Measurements from ENCODE around the gene GPX8.
A peak's percentile ranks its signal among the peaks of the same experiment; 100 is the strongest.

GPX8 gene

GRCh38 chr5:55173687-55174230 is 13.8 kb downstream of the GPX8 start:
- Histone ChIP-seq H3K4me1 (ENCODE audit: insufficient read depth, low read length) (0 out of 2 replicates have a peak, but pooled peaks cover 3% of the 10 kb centered on the region), H3K9me3 (ENCODE audit: insufficient read depth, low read depth, low read length) (no peaks in the 10 kb centered on the region), H3K27me3 (ENCODE audit: insufficient read depth, low read length) (peaks cover 83% of the 10 kb centered on the region), H3K9ac (ENCODE audit: low read depth, low read length) (no peak overlapping the region), H3K27ac (ENCODE audit: low read depth, low read length) (no peak overlapping the region), H3K36me3 (ENCODE audit: insufficient read depth, low read length) (no peaks in the 10 kb centered on the region), H3K4me3 (ENCODE audit: low read length) (peak overlapping the region; percentile 49)
- 4% methylated on average over 8 of the region's 8 CpGs for WGBS

GRCh38 chr5:55175781-55176175 is 15.8 kb downstream of the GPX8 start:
- H3K4me3 ChIP-seq (ENCODE audit: low read length), result peak overlapping the region; percentile 46

GRCh38 chr5:55176176-55176818 is 16.3 kb downstream of the GPX8 start:
- Histone ChIP-seq H3K9me3 (ENCODE audit: insufficient read depth, low read depth, low read length) (no peaks in the 10 kb centered on the region), H3K9ac (ENCODE audit: low read depth, low read length) (no peak overlapping the region), H3K27ac (ENCODE audit: low read depth, low read length) (no peak overlapping the region), H3K4me3 (ENCODE audit: low read length) (peak overlapping the region; percentile 46), H3K27me3 (ENCODE audit: insufficient read depth, low read length) (peaks cover 97% of the 10 kb centered on the region), H3K4me1 (ENCODE audit: insufficient read depth, low read length) (0 out of 2 replicates have a peak, but pooled peaks cover 3% of the 10 kb centered on the region), H3K36me3 (ENCODE audit: insufficient read depth, low read length) (no peaks in the 10 kb centered on the region)
- WGBS, result under 1% methylated on average over 44 of the region's 44 CpGs

More at GRCh38 chr5:55175781-55176175, 15.8 kb downstream of the GPX8 start:
- Histone ChIP-seq H3K36me3 (ENCODE audit: insufficient read depth, low read length) (no peaks in the 10 kb centered on the region), H3K9ac (ENCODE audit: low read depth, low read length) (no peak overlapping the region), H3K27me3 (ENCODE audit: insufficient read depth, low read length) (peaks cover 95% of the 10 kb centered on the region), H3K4me1 (ENCODE audit: insufficient read depth, low read length) (0 out of 2 replicates have a peak, but pooled peaks cover 3% of the 10 kb centered on the region), H3K27ac (ENCODE audit: low read depth, low read length) (no peak overlapping the region), H3K9me3 (ENCODE audit: insufficient read depth, low read depth, low read length) (no peaks in the 10 kb centered on the region)
- WGBS, result 1% methylated on average over 6 of the region's 7 CpGs

GRCh38 chr5:55177078-55177477 is 17.1 kb downstream of the GPX8 start:
- Histone ChIP-seq H3K27ac (ENCODE audit: low read depth, low read length) (no peak overlapping the region), H3K4me3 (ENCODE audit: low read length) (peak overlapping the region; percentile 46), H3K36me3 (ENCODE audit: insufficient read depth, low read length) (no peaks in the 10 kb centered on the region), H3K9me3 (ENCODE audit: insufficient read depth, low read depth, low read length) (no peaks in the 10 kb centered on the region), H3K4me1 (ENCODE audit: insufficient read depth, low read length) (0 out of 2 replicates have a peak, but pooled peaks cover 3% of the 10 kb centered on the region), H3K27me3 (ENCODE audit: insufficient read depth, low read length) (peaks cover 98% of the 10 kb centered on the region), H3K9ac (ENCODE audit: low read depth, low read length) (no peak overlapping the region)
- WGBS, result 10% methylated on average over 2 of the region's 2 CpGs

GRCh38 chr5:55180016-55180415 is 20.0 kb downstream of the GPX8 start:
- Histone ChIP-seq H3K9ac (ENCODE audit: low read depth, low read length) (no peak overlapping the region), H3K27me3 (ENCODE audit: insufficient read depth, low read length) (peaks cover 91% of the 10 kb centered on the region), H3K36me3 (ENCODE audit: insufficient read depth, low read length) (no peaks in the 10 kb centered on the region), H3K9me3 (ENCODE audit: insufficient read depth, low read depth, low read length) (no peaks in the 10 kb centered on the region), H3K27ac (ENCODE audit: low read depth, low read length) (no peak overlapping the region), H3K4me1 (ENCODE audit: insufficient read depth, low read length) (0 out of 2 replicates have a peak, but pooled peaks cover 3% of the 10 kb centered on the region), H3K4me3 (ENCODE audit: low read length) (no peak overlapping the region)
- WGBS, result 50% methylated on average over 1 of the region's 1 CpG

- H3K9me3 ChIP-seq (ENCODE audit: insufficient read depth, low read depth, low read length), result no peaks in the 10 kb centered on the region
- no peak overlapping the region for H3K27ac ChIP-seq (ENCODE audit: low read depth, low read length)
- H3K27me3 ChIP-seq (ENCODE audit: insufficient read depth, low read length), result peaks cover 40% of the 10 kb centered on the region
- 47% methylated on average over 4 of the region's 4 CpGs for WGBS
- no peaks in the 10 kb centered on the region for H3K4me1 ChIP-seq (ENCODE audit: insufficient read depth, low read length)
- H3K9ac ChIP-seq (ENCODE audit: low read depth, low read length), result no peak overlapping the region
- H3K36me3 ChIP-seq (ENCODE audit: insufficient read depth, low read length), result no peaks in the 10 kb centered on the region
- no peak overlapping the region for H3K4me3 ChIP-seq (ENCODE audit: low read length)
These were observed 27.4 kb downstream of the GPX8 start for GRCh38 chr5:55187370-55187769.

- H3K9me3 ChIP-seq (ENCODE audit: insufficient read depth, low read depth, low read length), result no peaks in the 10 kb centered on the region
- no peaks in the 10 kb centered on the region for H3K4me1 ChIP-seq (ENCODE audit: insufficient read depth, low read length)
- no peak overlapping the region for H3K27ac ChIP-seq (ENCODE audit: low read depth, low read length)
- no peak overlapping the region for H3K4me3 ChIP-seq (ENCODE audit: low read length)
- H3K36me3 ChIP-seq (ENCODE audit: insufficient read depth, low read length), result no peaks in the 10 kb centered on the region
- WGBS, result 85% methylated on average over 4 of the region's 6 CpGs
- peaks cover 44% of the 10 kb centered on the region for H3K27me3 ChIP-seq (ENCODE audit: insufficient read depth, low read length)
- no peak overlapping the region for H3K9ac ChIP-seq (ENCODE audit: low read depth, low read length)
These were observed 28.9 kb downstream of the GPX8 start for GRCh38 chr5:55188656-55189540.

GRCh38 chr5:55191165-55191564 is 31.2 kb downstream of the GPX8 start:
- Histone ChIP-seq H3K27me3 (ENCODE audit: insufficient read depth, low read length) (peaks cover 37% of the 10 kb centered on the region), H3K4me3 (ENCODE audit: low read length) (no peak overlapping the region), H3K27ac (ENCODE audit: low read depth, low read length) (no peak overlapping the region), H3K4me1 (ENCODE audit: insufficient read depth, low read length) (no peaks in the 10 kb centered on the region), H3K9me3 (ENCODE audit: insufficient read depth, low read depth, low read length) (no peaks in the 10 kb centered on the region), H3K36me3 (ENCODE audit: insufficient read depth, low read length) (no peaks in the 10 kb centered on the region), H3K9ac (ENCODE audit: low read depth, low read length) (no peak overlapping the region)
- WGBS, result 94% methylated on average over 2 of the region's 2 CpGs

GRCh38 chr5:55205001-55205400 is 45.0 kb downstream of the GPX8 start:
- Histone ChIP-seq H3K27me3 (ENCODE audit: insufficient read depth, low read length) (peaks cover 12% of the 10 kb centered on the region; the same call in 1 of the 2 replicates), H3K9ac (ENCODE audit: low read depth, low read length) (no peak overlapping the region), H3K4me3 (ENCODE audit: low read length) (no peak overlapping the region), H3K27ac (ENCODE audit: low read depth, low read length) (no peak overlapping the region), H3K36me3 (ENCODE audit: insufficient read depth, low read length) (no peaks in the 10 kb centered on the region), H3K9me3 (ENCODE audit: insufficient read depth, low read depth, low read length) (no peaks in the 10 kb centered on the region), H3K4me1 (ENCODE audit: insufficient read depth, low read length) (no peaks in the 10 kb centered on the region)
- WGBS, result 96% methylated on average over 2 of the region's 2 CpGs

GRCh38 chr5:55211184-55211874 is 51.4 kb downstream of the GPX8 start:
- Histone ChIP-seq H3K27me3 (ENCODE audit: insufficient read depth, low read length) (peaks cover 9% of the 10 kb centered on the region; the same call in 1 of the 2 replicates), H3K9me3 (ENCODE audit: insufficient read depth, low read depth, low read length) (no peaks in the 10 kb centered on the region), H3K9ac (ENCODE audit: low read depth, low read length) (no peak overlapping the region), H3K27ac (ENCODE audit: low read depth, low read length) (no peak overlapping the region), H3K36me3 (ENCODE audit: insufficient read depth, low read length) (no peaks in the 10 kb centered on the region), H3K4me1 (ENCODE audit: insufficient read depth, low read length) (no peaks in the 10 kb centered on the region), H3K4me3 (ENCODE audit: low read length) (no peak overlapping the region)
- WGBS, result 93% methylated on average over 1 of the region's 2 CpGs
